ENCODE results near the gene CTAG1B. TPM values are rescaled to one million over a fixed set of nuclear protein-coding genes. Genes with fewer than 3 reads are reported as not detected.

CTAG1B gene
- polyA plus RNA-seq, 3 donors, result not detected

DNA sequence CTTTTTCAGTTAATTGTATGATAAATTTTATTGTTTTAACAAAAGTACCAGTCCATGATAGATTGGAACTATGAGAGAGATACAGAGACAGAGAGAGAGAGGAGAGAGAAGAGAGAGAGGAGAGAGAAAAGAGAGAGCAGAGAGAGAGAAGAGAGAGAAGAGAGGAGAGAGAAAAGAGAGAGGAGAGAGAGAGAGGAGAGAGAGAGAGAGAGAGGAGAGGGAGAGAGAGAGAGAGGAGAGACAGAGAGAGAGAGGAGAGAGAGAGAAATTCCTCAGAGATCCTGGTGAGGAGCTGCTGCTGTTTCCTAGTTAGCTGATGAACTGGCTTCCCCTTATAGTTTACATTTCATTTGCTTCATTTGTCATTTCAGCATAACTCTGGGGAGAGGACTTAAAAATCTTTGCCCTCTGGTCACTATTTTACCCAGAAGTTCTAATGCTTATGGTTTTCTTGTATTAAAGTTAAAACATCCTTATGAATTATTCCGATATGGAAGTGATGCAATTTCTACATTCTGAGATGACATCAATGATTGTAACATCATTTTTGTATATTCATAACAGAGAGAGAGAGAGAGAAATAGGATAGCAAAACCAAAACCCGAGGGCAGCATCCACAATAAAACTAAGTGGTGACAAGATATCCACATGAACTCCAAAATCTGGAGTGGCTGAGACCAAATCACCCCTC is 23.4 kb downstream of the CTAG1B start:
- Mint-ChIP-seq H3K4me1 (peaks cover 21% of the 10 kb centered on the region), H3K27ac (peak overlapping the region in 1 of 7 donors; percentile 26), H3K27me3 (ENCODE audit: low read depth in 3 of 3) (peaks cover 0 to 3% (median 3%) of the 10 kb centered on the region in 3 donors), H3K36me3 (no peaks in the 10 kb centered on the region), H3K9me3 (peaks cover 0 to 28% (median 0%) of the 10 kb centered on the region in 7 donors), H3K4me3 (no peak overlapping the region)
- no peaks in the 10 kb centered on the region for H3K27me3 ChIP-seq (ENCODE audit: control insufficient read depth in 2 of 2, insufficient read depth in 2 of 2, low read length in 2 of 2)
- WGBS (ENCODE audit: insufficient coverage), result no CpG with 5 or more reads among the region's 2 CpGs
- no peaks in the 10 kb centered on the region for H3K9me3 ChIP-seq (replicated peaks in 1 of 2; ENCODE audit: control insufficient read depth in 1 of 2, insufficient read depth in 1 of 2, low read length in 2 of 2)
- H2AFZ ChIP-seq (ENCODE audit: insufficient read depth, low read depth, low read length, poor library complexity, severe bottlenecking), result no peak overlapping the region
- TF ChIP-seq, protein P1, sequence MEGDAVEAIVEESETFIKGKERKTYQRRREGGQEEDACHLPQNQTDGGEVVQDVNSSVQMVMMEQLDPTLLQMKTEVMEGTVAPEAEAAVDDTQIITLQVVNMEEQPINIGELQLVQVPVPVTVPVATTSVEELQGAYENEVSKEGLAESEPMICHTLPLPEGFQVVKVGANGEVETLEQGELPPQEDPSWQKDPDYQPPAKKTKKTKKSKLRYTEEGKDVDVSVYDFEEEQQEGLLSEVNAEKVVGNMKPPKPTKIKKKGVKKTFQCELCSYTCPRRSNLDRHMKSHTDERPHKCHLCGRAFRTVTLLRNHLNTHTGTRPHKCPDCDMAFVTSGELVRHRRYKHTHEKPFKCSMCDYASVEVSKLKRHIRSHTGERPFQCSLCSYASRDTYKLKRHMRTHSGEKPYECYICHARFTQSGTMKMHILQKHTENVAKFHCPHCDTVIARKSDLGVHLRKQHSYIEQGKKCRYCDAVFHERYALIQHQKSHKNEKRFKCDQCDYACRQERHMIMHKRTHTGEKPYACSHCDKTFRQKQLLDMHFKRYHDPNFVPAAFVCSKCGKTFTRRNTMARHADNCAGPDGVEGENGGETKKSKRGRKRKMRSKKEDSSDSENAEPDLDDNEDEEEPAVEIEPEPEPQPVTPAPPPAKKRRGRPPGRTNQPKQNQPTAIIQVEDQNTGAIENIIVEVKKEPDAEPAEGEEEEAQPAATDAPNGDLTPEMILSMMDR (IDR thresholded peaks at IDR 0.05), result no peak
- no peaks in the 10 kb centered on the region for H3K79me2 ChIP-seq (ENCODE audit: insufficient read depth, low read length)
- DNase-seq, result no peak
- H3K27ac ChIP-seq (ENCODE audit: low read depth in 1 of 2, low read length in 2 of 2), result no peak overlapping the region
- H3K4me2 ChIP-seq (replicated peaks; ENCODE audit: extremely low read depth, low read length, poor library complexity, severe bottlenecking), result no peak overlapping the region
- H3K4me1 ChIP-seq (ENCODE audit: control insufficient read depth in 1 of 2, insufficient read depth in 2 of 2, low read length in 2 of 2), result peaks cover 9 to 14% of the 10 kb centered on the region in 2 donors
- H3K36me3 ChIP-seq (replicated peaks in 1 of 2; ENCODE audit: control insufficient read depth in 1 of 2, insufficient read depth in 2 of 2, low read length in 2 of 2), result no peaks in the 10 kb centered on the region
- intact Hi-C loops (cut with micrococcal nuclease), result no loop called here
- no peak overlapping the region for H3K4me3 ChIP-seq (replicated peaks in 1 of 3; ENCODE audit: low read depth in 2 of 3, low read length in 3 of 3)
- no peaks in the 10 kb centered on the region for H4K20me1 ChIP-seq (ENCODE audit: insufficient read depth, low read length)
- H3K9ac ChIP-seq (ENCODE audit: insufficient read depth, low read length, poor library complexity, severe bottlenecking), result no peak overlapping the region

DNA sequence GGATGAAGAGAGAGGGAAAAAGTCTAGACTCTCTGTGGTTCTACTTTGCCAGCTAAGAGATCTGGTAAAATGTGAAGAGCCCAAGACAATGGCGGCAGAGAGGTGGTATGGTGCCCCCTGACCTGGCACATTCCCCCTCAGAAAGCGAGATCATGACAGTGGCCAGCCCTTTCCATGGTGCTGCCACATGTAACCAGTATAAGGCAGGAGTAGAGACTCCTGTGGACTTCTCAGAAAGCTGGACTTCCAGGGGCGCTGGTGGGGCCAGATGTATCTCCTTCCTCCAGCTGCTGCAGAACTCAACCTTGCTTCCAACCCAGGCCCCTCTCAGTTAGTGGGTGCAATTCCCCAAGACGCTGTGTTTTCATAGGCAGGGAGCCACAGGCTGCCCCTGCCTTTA is 24.6 kb downstream of the CTAG1B start:
- no peaks in the 10 kb centered on the region for H3K27me3 ChIP-seq (ENCODE audit: control insufficient read depth in 2 of 2, insufficient read depth in 2 of 2, low read length in 2 of 2)
- WGBS (ENCODE audit: insufficient coverage), result no CpG with 5 or more reads among the region's 4 CpGs
- no peak overlapping the region for H3K27ac ChIP-seq (ENCODE audit: low read depth in 1 of 2, low read length in 2 of 2)
- H3K4me2 ChIP-seq (replicated peaks; ENCODE audit: extremely low read depth, low read length, poor library complexity, severe bottlenecking), result no peak overlapping the region
- peaks cover 9% of the 10 kb centered on the region in 2 donors for H3K4me1 ChIP-seq (ENCODE audit: control insufficient read depth in 1 of 2, insufficient read depth in 2 of 2, low read length in 2 of 2)
- no peak for DNase-seq
- H2AFZ ChIP-seq (ENCODE audit: insufficient read depth, low read depth, low read length, poor library complexity, severe bottlenecking), result no peak overlapping the region
- TF ChIP-seq, protein P1 (IDR thresholded peaks at IDR 0.05), result no peak
- H3K9me3 Mint-ChIP-seq, result peaks cover 0 to 24% (median 0%) of the 10 kb centered on the region in 7 donors
- H3K4me3 Mint-ChIP-seq, result no peak overlapping the region
- H3K27ac Mint-ChIP-seq, result no peak overlapping the region
- H3K9ac ChIP-seq (ENCODE audit: insufficient read depth, low read length, poor library complexity, severe bottlenecking), result no peak overlapping the region
- H3K9me3 ChIP-seq (replicated peaks in 1 of 2; ENCODE audit: control insufficient read depth in 1 of 2, insufficient read depth in 1 of 2, low read length in 2 of 2), result no peaks in the 10 kb centered on the region
- no peaks in the 10 kb centered on the region for H3K36me3 Mint-ChIP-seq
- H3K27me3 Mint-ChIP-seq (ENCODE audit: low read depth in 3 of 3), result peaks cover 0 to 3% (median 2%) of the 10 kb centered on the region in 3 donors
- intact Hi-C loops (cut with micrococcal nuclease), result no loop called here
- no peaks in the 10 kb centered on the region for H3K36me3 ChIP-seq (replicated peaks in 1 of 2; ENCODE audit: control insufficient read depth in 1 of 2, insufficient read depth in 2 of 2, low read length in 2 of 2)
- no peak overlapping the region for H3K4me3 ChIP-seq (replicated peaks in 1 of 3; ENCODE audit: low read depth in 2 of 3, low read length in 3 of 3)
- H4K20me1 ChIP-seq (ENCODE audit: insufficient read depth, low read length), result no peaks in the 10 kb centered on the region
- no peaks in the 10 kb centered on the region for H3K79me2 ChIP-seq (ENCODE audit: insufficient read depth, low read length)
- H3K4me1 Mint-ChIP-seq, result peaks cover 13% of the 10 kb centered on the region
